ENCODE measurements around the gene PRKG1. TPM values are rescaled to one million over a fixed set of nuclear protein-coding genes. Genes with fewer than 3 reads are reported as not detected.

The PRKG1 gene
- total RNA-seq, 4 donors from 2014 or later = 17.1 to 36.4 (median 25.8) TPM

- ATAC-seq (ENCODE audit: low FRiP score) = no peak
Measured at GRCh38 chr10:51583976-51584375, 509.7 kb downstream of the PRKG1 start.

GRCh38 chr10:51585742-51586141 is 511.5 kb downstream of the PRKG1 start:
- TF ChIP-seq CTCF (IDR thresholded peaks at IDR 0.05) = no peak
- DNase-seq (ENCODE audit: low spot score) (no peak), ATAC-seq (ENCODE audit: low FRiP score) (no peak)

More at GRCh38 chr10:51583976-51584375, 509.7 kb downstream of the PRKG1 start:
- no peak for DNase-seq (ENCODE audit: low spot score)
- TF ChIP-seq CTCF (IDR thresholded peaks at IDR 0.05) = no peak

- TF ChIP-seq CTCF (IDR thresholded peaks at IDR 0.05) = no peak
- DNase-seq (ENCODE audit: low spot score) (no peak), ATAC-seq (ENCODE audit: low FRiP score) (no peak)
Measured at GRCh38 chr10:51588984-51589383, 514.7 kb downstream of the PRKG1 start.

- no peak for TF ChIP-seq CTCF (IDR thresholded peaks at IDR 0.05)
- DNase-seq (ENCODE audit: low spot score) = no peak
- no peak for ATAC-seq (ENCODE audit: low FRiP score)
Measured at GRCh38 chr10:51590818-51591217, 516.5 kb downstream of the PRKG1 start.

- DNase-seq (ENCODE audit: low spot score) = no peak
- no peak for TF ChIP-seq CTCF (IDR thresholded peaks at IDR 0.05)
- no peak for ATAC-seq (ENCODE audit: low FRiP score)
Measured at GRCh38 chr10:51596695-51597094, 522.4 kb downstream of the PRKG1 start.

- no peak for TF ChIP-seq CTCF (IDR thresholded peaks at IDR 0.05)
- DNase-seq (ENCODE audit: low spot score) = no peak
- ATAC-seq (ENCODE audit: low FRiP score) = no peak
Measured at GRCh38 chr10:51599647-51600046, 525.4 kb downstream of the PRKG1 start.

- ATAC-seq (ENCODE audit: low FRiP score) = no peak
Measured at GRCh38 chr10:51602326-51602725, 528.0 kb downstream of the PRKG1 start.

More at GRCh38 chr10:51602326-51602725, 528.0 kb downstream of the PRKG1 start:
- no peak for TF ChIP-seq CTCF (IDR thresholded peaks at IDR 0.05)
- DNase-seq (ENCODE audit: low spot score) = no peak

All from omental fat pad (tissue), 4 donors.